ENCODE measurements around the gene C19orf67.

The C19orf67 gene

DNA sequence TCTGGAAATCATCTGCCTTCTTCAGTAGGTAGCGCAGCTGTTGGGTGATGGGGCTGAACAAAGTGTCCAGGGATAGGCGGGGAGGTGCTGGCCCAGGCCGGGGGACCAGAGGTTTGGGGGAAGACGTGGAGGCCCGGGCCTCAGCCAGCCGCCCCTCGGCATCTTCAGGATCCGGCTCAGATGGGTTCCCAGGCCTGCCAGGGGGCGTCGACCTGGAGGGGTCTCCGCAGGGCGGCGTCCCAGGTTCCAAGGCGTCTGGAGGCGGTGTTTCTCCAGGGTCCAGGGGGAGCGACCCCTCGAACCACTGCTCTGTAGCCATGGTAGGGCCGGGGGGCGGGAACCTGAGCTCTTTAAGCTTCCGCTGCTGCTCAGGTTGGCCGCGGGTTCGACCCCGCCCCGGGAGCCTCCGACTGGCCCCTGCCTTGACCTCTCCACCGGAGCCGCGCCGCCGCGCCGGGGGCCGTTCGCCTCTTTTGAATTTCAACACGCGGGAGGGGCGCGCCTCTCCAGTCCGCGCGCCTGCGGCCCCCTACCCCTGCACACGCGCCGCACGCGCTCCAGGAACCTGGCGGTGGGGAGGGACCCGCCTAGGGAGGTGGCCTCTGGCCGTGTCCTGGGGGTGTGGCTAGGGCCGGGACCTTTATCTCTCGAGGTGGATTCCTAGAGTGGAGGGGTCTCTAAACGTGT lies at the start of gene C19orf67:
C19orf67 (minus strand) TSS at position 475 of the 687 bp plus-strand sequence; CDS start at position 319, 156 bp downstream.
- DNase-seq: no peak

DNA sequence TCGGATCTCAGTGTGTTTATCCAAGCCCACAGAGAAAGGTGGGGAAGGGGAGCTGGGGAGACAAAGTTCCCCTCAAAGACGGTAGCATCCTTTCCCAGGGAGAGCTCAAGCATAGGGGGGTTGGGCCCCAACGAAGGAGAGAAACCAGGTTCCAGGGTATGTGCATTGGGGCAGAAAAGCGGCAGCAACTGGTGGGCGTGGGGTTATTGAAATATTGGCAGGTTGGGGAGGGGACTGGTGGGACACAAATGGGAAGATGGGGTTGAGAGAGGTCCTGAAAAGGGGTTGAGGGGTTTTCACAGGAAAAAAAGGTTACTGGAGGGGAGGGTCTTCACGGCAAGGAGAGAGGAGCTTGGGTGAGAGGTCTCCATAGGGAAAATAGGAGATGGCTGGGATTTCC lies 49.8 kb upstream of the C19orf67 start:
- no peak for DNase-seq

DNA sequence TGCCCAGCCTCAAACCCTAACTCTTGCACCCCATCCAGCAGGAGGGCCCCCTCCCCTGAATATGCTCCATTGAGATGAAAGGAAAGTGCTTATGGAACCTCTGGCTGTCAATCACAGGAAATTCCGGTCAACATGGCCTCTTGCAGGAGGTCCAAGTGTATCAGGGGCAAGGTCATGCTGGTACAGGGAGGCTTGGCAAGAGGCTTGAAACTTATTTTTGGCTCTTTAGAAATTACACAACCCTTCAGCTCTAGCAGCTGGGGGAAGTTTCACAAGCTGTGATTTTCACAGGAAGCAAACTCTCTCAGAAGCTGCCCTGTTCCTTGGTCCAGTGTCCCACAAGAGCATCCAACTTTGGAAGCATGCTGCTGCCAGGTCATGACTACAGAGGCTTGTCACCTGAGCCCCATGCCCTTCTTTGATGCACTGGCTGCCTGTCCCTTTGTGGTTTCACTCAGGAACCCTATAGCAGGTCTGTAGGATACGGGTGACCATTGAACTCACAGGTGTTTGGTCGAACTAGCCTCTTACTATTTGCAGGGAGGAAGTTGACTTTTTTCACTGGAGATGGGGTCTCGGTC lies 42.4 kb upstream of the C19orf67 start:
- no peak for DNase-seq

DNA sequence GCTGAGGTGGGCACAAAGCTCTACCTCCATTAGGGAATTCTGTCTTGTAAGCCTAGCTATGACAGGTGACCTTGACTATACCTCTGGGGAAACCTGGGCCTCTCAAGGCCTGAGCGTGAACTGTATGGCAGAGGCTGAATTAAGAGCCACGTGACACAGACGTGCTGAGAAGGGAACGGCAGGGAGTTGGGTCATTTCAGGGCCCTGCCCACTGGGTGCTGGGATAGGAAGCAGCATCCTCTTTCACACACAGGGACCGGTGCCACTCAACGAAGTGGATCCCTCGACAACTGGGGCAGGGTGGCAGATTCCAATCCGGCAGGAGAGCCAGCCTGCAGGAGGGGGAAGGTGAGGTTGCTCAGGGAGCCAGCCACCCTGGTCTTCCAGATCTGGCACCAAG lies 41.6 kb upstream of the C19orf67 start:
- no peak for DNase-seq

DNA sequence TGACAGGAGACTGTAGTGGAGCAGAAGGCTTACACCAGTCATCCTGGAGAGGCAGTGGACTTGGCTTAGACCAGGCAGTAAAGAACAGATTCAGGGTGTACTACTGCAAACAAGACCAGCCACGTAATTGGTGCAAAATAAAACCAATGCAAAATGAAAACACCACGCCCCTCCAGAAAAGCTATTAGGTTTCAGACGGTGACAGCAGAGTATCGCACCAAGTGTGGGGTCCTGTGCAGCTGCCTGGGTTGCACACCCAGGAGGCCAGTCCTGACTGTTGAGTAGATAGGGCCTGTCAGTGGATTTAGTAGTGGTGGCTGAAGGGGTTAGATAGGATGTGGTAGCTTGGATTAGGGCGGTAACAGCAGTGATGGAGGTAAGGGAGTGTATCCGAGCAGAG lies 37.3 kb upstream of the C19orf67 start:
- no peak for DNase-seq

DNA sequence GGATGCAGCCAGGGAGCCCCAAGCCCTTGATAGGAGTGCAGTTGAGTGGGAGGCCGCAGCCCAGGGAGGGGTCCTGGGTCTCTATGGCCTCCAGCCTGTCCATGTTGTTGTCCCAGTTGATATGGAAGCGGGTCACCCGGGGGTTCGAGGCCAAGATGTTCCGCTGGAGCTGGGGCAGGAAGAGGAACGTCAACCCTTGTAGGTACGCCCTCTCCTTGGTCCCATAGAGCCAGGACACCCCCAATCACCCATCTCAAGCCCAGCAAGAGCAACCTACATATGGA lies 34.9 kb upstream of the C19orf67 start:
- DNase-seq: no peak

DNA sequence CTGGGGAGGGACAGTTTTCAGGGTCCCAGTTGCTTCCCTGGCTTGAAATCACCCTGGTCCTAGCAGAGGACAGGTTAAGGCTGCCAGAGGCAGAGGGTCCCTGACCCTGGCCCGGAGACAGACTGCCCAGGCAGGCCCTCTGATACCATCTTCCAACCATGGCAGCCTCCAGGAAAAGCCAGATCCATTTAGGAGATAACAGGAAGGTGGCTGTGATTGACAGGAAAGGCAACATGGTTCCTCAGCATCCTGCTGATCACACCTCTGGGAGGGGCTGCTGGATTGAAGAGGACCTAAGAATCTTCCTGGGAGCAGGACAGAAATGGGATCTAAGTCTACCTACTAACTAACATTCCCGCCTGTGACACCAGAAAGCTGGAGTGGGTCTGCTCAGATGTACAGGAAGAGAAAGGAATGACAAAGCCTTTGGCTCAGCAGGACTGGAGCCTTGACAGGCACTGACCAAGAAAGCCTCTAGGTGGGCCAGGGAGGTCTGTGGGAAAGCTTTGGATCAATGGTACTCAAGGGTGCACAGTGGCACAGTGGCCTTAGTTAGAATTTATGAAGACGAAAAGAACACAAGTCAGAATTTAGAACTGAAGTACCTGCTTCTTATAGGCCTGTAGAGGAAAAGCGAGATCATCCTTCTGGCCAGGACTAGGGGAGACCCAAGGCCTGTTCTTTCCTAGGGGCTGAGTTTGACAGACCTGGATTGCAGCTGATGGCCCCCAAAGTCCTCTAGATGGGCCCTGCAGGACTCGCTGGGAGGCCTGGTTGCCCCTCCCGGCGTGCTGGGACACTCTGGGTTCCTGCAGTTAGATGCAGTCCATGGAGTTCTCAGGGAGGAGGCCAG lies 34.3 kb upstream of the C19orf67 start:
- DNase-seq: no peak

DNA sequence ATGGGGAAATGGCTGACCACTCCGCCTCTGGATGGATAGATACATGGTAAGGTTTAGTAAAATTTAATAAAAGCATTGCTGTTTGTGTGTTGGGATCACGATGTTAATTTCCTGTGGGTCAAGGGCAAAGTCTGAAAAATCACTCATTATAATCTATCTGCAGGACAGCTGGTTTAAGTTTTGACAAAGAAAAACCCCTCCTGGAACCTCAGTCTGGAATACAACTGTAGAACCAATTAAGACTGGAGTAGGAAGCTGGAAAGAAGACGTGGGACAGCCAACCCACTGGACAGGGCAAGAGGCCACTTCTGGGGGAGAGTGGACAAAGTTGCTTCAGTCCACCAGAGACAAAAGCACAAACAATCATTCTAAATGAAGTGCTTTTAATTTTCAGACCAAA lies 33.6 kb upstream of the C19orf67 start:
- DNase-seq: no peak

DNA sequence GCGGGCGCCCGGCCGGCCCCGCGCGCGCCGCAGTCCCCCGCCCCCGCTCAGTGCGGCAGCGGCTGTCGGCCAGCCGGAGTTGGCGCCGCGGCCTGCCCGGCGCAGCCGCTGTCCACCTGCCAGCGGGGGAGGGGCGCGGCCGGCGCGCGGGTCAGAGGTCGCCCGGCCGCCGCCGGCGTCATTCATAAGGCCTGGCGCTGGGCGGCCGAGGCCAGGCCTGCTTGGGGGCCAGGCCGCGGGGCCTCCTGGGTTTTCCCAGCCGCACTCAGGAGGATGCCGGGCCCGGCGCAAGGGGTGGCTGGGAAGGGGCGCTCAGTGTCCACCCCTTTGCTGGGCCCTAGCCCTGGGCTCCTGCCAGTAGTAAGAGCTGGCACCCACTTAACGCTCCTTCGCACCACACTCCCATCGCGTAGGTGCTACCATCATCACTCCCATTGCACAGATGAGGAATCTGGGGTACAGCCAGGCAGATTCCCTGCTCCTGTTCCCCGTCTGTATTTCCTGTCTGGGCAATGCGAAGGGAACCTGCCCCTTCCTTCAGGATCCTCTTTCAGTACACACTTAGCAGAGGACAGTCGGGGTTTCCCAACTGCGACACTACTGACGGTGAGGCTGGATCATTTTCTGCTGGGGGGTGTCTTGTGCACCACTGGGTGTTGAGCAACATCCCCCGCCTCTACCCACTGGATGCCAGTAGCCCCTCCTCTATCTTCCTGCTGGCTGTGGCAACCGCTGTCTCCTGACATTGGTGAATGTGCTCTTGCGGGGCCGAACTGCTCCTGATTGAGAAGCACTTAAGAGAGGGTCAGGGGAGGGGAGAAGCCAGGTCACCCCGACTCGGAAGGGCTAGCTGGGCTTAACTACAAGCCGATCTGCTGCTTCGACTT lies 32.8 kb upstream of the C19orf67 start:
- DNase-seq: peak; percentile 86 to 89

DNA sequence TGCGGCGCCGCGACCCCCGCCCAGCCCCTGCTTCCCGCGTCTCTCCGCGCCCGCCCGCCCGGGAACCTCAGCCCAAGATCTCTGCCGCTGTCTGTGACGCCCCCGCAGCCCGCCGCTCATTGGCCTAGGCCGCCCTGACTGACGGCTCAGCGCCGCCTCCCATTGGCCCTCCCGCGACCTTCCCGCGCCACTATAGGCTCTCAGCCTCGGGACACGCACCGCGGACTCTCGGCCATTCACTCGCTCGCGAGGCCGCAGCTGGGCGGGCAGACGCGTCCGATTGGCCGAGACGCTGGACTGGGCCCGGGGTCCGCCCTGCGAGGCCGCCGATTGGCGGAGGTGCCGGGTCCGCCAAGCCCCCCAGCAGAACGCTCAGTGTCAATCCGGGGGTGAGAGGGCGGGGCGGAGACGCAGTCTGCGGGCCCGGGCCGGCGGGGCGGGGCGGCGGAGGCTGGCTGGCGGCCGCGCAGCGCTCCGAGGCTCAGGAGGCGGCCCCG lies 32.1 kb upstream of the C19orf67 start, which contains the start of gene PRKACA:
PRKACA (minus strand) TSS at position 95 of the 497 bp plus-strand sequence. CDS start 215 bp downstream, outside the sequence.
- peak; percentile 95 to 96 for DNase-seq

DNA sequence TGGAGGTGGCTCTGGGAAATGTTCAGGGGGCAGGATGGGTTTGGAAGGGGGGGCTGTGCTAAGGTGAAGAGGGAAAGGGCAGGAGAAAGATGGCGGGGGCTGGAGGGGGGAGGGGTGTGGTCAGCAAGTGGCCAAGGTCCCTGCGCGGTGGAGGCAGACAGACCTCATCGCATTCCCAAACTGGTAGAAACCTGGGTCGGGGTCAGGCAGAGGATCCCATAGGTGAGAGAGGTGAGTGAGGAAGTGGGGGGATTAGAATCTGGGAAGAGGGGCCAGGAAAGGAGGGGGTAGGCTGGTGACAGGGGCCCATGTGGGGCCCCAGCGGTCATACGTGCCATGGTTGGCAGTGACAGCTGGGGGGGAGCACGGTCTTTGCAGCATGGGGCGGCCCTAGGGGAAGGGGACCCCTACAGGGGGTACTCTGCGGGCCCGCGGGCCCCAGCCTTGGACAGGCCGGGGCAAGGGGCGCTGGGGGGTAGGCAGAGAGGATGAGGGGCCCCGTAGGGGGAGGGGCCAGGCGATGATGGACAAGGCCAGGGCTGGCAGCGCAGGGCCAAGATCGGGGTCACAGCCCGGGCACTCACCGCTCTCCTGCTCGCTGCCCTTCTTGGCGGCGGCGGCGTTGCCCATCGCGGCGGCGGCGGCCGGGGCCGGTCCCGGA lies 31.5 kb upstream of the C19orf67 start:
- DNase-seq: no peak

DNA sequence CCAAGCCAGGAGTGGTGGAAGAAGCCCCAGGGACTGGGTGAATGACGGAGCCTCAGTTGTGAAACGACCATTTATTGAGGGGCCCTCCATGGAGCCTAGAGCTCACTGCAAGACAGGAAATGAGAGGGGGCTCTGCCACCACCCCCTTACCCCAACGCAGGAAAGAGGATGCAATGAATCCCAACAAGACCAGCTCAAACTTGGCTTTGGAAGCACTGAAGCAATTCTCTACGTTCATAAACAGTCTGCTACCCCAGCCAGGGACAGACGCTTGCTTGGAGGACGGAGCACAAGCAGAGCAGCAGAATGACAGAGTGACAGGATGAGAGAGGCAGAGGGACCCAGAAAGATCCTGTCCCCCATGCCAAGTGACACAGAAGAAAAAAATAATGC lies 30.9 kb upstream of the C19orf67 start:
- no peak for DNase-seq

DNA sequence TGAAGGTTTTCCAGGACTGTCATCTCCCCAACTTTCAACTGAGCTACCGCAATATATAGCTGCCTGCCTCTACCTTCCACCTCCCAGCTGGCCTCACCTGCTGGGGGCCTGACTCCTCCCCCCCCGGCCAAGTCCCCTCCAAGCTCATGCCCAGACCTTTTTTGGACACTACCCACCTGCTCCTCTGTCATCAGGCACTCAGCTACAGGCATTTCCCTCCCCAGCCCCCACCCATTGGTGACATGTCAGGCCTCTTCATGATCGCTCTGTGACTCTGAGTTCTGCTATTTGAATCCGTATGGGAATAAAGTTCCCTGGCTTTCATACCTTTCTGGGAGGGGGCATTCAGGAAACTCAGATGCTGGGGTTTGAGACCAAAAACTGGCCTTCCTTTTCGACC lies 30.2 kb upstream of the C19orf67 start:
- DNase-seq: no peak

DNA sequence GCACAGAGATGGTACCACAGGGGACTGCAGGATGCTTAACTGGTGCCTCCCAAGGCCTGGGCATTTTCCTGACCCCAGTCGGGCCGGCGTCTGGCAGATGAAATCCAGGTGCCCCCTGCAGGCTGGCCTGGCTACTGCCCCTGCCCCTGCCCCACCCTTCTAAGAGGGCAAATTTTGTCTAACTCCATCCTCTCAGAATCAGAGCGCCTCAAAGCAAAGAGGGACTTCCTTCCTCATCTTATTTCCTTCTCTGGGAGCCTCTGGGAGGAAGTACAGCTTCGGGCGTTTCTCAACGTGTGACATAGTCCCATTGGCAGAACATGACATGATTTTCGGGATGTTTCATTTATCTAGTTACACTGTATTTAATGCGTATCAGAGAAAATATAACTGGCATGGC lies 29.3 kb upstream of the C19orf67 start:
- DNase-seq: peak; percentile 53 to 62

DNA sequence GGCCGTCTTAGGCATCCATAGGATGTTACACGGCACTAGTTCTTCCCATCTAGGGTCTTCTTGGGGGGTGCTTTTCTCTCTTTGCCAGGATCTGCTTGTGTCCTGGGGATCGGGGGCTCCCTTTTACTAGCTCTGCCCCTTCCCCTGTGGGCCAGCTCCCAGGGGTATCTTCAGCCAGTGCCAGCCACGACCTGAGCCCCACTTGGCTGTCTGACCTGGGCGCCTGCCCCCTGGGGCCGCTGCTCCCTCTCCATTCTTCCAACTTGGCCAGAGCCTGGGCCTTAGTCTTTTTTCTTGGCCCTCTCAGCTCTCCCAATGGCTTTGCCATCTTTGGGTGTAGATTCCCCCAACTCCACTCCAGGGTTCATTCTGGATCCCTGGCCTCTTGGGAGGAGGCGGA lies 28.9 kb upstream of the C19orf67 start:
- DNase-seq: no peak

DNA sequence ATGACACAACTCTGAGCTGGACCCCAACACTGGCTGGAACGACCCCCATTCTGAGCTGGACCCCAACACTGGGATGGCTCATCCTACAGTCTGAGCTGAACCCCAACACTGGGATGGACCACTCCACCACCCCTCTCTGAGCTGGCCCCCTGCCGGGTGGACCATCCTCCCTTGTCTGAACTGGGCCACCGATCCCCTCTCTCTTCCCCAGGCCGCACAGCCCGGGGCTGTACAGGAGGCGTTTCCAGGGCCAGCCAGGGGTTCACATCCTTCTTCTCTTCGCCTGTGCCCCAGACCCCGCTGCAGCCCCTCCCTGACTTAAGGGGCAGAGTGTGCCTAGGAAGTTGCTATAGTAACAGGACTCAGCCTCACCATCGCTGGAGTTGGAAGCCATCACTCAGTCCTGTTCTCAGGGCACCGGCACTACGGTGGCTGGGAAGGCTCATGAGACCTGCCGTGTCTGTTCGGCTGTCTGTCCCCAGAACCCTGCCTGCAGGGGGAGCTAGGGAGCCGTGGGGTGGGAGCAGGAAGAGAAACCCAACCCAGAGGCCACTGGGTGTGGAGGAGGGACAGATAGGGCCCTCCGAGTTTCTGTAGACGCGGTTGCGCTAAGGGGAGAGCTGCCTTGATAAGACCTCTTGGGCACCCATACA lies 28.3 kb upstream of the C19orf67 start:
- peak; percentile 85 to 91 for DNase-seq

DNA sequence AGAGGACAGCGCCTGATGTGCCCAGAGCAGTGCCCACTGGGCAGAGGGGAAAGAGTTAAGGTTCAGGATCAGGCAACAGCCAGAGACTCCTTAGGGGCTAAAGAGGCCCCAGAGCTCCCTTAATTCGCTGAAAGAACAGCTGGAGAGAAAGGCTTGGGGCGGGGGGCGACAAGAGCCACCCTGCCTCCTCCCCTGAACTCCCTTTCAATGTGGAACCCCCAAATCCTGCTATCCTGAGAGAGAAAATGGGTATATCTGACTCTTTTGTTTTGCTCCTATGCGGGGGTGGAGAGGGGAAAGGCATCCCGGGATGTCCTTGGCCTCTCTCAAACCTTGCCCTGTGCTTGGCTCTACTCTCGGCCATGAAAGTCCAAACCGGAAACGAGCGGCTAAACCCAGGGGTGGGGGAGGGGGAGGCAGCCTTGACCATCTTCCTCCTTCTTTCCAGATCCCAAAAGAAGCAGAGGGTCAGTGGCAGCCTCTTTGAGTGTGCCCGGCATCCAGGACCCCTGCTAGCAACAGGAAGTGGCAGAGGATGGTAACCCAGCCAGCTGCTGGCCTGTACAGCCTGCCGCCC lies 27.3 kb upstream of the C19orf67 start:
- DNase-seq: no peak

DNA sequence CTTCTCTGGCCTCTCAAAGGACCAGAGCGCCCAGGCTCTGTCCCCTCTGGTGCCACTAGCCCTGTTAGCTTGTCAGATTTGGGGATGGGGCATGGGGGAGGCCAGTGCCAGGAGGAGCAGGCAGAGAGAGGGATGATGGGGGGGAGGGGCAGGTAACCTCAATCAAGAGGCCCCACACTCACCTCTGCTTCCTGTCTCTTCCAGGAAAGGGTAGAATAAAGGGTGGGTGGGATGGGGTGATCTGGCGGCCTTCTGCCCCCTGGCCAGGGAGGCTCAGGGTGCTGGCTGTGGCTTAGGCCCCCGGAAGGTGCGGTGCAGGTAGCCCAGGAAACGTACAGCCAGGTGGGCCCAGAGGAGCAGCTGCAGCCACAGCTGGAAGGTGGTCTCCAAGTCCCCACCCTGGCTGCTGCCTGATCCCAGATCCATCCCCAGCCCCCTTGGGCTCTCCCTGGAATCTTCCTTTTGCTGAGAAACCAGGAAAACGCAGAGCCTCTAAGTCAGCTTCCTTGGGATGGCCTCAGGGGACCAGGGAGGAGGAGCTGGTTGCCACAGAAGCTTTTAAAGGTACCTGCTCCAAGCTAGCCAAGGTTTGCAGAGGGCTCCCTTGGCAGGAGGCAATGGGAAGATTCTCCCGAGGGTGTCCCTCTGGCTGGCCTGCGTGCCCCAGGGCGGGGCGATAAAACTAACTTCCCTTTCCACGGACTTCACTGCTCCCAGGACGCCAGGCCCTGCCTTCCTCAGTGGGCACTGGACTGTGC lies 26.6 kb upstream of the C19orf67 start:
- no peak for DNase-seq

DNA sequence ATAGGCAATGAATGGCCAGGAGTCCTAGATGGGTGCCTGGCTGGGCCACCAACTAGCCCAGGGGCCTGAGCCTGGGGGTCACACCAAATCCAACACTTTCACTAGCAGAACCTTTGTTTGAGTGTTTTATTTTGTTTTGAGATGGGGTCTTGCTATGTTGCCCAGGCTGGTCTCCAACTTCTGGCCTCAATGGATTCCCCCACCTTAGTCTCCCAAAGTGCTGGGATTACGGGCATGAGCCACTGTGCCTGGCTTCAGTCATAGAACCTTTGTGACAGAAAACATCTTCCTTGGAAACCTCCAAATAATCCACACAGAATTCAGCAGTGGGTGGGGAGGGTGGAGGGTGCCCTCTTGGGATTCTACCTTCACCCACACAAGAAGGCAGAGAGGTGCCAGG lies 25.9 kb upstream of the C19orf67 start:
- DNase-seq: no peak

DNA sequence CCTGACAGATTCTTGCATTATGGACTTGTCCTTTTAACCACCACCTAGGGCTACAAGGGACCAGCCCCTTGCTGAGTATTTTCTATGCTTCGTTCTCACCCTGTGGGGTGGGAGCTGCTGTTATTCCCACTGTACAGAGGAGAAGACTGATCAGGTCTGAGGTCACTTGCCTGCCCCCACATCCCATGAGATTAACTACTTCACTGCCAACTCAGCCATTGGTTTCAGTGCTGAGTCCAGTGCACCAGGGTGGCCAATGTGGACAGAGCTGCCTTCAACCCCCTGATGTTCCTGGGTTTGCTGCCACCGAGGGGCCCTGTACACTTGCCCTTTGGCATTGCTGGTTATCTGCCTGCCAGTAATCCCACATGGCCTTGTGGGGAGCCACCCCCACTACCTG lies 25.1 kb upstream of the C19orf67 start:
- no peak for DNase-seq
